HG02642 (cell line): ENCODE data around the gene ATP2C2.

Experiments
- ATAC-seq: cut with Tn5 transposase; IDR thresholded peaks from one replicate; pipeline ENCODE4 v1.9.1; 2021; ENCODE audit warnings: mild to moderate bottlenecking; ENCODE audit not compliant: unreplicated experiment, poor library complexity

Gene ATP2C2

GRCh38 chr16:84504420-84505248 is 136.3 kb downstream of the ATP2C2 start, which contains the start of gene MEAK7:
Gene MEAK7, minus strand, starts transcription at chr16:84504659. Its CDS starts 6,573 bp downstream, at chr16:84498086.
- peak; percentile 98 for ATAC-seq

- no peak for ATAC-seq
Observed at GRCh38 chr16:84505249-84506187, 137.2 kb downstream of the ATP2C2 start.

DNA sequence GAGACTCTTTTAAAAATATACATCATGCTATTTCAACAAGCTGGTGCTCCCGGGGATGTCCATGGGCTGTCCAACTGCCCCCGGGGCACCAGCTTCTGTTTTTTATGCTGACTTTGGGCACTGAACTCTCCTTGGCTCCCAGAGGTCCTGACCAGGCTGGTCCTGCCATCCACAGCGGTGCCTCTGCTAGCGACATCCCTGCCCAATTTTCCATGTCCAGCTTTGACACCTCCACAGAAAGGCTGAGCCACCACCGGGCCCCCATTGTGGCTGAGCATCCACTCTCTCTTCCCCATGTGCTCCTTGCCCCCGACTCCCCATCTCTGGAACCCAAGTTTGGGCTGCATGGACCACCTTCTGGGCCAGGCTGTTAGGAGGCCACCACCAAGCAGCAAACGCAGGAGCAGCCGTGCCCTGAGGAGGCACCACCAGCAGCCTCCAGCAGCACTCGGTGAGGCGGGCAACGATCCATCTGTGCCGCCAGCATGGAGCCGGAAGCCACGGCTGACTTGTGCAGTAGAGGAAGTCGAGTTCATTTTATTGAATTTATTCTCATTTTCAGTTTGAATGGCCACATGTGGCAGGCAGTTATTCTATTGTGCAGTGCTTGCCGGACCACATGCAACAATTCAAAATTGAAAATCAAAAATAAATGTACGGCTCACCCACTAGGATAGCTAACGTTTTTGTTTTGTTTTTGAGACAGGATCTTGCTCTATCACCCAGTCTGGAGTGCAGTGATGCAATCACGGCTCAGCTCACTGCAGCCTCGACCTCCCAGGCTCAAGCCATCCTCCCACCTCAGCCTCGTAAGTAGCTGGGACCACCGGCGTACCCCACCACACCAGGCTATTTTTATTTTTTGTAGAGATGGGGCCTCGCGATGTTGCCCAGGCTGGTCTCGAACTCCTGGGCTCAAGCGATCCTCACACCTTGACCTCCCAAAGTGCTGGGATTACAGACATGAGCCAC is 139.0 kb downstream of the ATP2C2 start:
- no peak for ATAC-seq

DNA sequence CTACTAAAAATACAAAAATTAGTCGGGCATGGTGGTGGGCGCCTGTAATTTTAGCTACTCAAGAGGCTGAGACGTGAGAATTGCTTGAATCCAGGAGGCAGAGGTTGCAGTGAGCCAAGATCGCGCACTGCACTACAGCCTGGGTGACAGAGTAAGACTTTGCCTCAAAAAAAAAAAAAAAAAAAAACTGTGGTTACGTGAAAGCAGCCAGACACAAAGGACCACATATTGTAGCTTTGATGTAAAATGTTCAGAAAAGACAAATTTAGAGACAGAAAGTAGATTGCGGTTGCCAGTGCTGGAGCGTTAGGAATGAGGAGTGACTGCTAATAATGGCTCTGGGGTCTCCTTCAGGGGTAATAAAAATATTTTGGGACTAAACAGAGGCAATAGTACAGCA is 140.2 kb downstream of the ATP2C2 start:
- no peak for ATAC-seq

- ATAC-seq = no peak
Observed at GRCh38 chr16:84509032-84509950, 141.0 kb downstream of the ATP2C2 start.

GRCh38 chr16:84511180-84511800 is 143.0 kb downstream of the ATP2C2 start:
- ATAC-seq = no peak

DNA sequence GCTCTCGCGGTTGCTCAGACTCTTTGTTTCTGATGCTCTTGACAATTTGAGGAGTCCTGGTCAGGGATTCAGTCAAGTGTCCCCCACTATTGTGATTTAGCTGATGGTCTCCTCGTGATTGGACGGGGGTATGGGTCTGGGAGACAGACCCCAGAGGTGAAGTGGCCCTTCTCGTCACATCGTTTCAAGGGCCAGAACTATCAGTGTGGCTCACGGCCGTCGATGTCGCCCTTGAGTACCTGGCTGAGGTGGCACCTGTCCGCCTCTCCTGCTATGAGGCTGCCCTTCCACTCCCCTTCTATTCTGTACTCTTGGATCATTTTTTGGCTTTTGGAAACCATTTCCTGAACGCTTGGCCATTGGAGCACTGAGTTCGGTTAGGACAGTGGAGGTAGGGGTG is 143.5 kb downstream of the ATP2C2 start:
- no peak for ATAC-seq

DNA sequence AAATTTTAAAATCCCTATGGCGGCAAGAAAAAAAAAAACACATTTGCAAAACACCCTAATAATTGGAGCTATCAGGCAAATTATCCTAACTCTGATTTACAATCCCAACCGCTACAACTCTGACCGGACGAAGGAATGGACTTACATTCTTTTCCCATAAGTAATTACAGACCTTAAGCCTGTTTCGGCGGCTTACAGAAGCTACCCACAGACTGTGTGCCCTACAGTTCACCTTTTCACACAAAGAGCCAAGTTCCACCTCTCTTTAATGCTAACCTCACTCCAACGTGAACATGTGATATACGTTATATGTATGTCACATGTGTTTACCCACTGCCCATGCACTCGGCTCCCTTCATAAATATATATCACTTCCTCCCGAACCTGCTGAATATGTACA is 144.8 kb downstream of the ATP2C2 start:
- no peak for ATAC-seq

- no peak for ATAC-seq
Observed at GRCh38 chr16:84513666-84514065, 145.3 kb downstream of the ATP2C2 start.
